GM18858 (cell line): Measurements from ENCODE around the gene RPH3AL.

ENCODE experiments used
- ATAC-seq: cut with Tn5 transposase; IDR thresholded peaks from one replicate; pipeline ENCODE4 v1.9.1; 2021; ENCODE audit not compliant: unreplicated experiment

RPH3AL gene

DNA sequence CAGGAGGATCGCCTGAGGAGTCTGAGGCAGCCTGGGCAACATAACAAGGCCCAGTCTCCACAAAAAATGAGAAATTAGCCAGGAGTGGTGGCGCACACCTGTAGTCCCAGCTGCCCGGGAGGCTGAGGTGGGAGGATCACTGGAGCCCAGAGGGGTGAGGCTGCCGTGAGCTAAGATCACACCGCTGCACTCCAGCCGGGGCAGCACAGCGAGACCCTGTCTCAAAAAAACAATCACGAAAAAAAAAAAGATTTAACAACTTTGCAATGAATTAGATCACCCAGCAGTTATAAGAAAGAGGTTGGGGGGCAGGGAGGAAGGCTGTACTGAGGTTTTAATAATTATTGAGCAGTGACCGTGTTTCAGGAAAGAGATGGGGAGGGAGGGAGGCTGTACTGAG, 49.4 kb downstream of the RPH3AL start:
- ATAC-seq: no peak

DNA sequence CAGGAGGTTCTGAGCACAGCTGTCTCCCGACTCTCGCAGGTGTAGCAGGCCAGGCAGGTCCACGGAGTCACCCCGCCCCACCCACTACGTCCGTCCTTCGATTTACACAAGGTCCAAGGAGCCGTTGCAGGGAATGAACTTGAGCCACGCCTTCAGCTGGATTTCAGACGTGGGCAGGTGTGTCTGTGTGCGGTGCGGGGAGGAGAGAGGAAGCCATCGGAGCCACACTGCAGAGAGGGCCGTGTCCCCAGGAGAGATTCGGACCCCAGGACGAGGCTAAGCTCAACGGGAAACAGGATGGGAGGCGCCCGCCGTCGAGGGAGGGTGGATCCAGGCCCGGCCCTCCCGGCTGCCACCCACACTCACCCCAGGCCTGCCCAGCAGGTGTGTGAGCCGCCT, 50.3 kb downstream of the RPH3AL start:
- ATAC-seq: no peak

DNA sequence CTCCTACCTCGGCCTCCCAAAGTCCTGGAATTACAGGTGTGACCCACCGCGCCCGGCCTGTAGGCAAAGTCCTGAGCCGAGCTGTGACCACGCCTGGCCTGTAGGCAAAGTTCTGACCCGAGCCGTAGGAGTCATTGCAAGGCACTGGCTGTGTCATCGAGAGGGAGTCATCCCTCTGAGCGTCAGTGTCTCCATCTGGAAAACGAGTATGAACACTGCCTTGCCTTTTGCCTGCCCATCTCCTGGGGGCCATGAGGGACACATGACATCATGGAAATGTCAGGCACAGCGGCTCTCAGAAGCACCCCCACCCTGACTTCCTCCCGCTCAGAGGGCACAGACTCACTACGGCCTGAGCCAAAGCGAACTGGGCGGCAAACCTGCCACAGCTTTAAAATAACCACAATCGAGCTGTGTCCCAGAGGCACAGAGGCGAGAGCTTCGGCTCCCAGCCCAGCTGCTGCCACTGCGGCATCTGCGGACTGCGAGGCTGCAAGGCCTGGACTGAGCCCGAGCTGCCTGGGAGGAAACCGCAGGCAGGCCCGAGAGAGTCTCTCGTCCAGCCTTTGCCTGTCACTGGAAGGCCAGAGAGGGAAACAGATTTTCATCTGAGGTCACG, 50.8 kb downstream of the RPH3AL start:
- ATAC-seq: no peak

DNA sequence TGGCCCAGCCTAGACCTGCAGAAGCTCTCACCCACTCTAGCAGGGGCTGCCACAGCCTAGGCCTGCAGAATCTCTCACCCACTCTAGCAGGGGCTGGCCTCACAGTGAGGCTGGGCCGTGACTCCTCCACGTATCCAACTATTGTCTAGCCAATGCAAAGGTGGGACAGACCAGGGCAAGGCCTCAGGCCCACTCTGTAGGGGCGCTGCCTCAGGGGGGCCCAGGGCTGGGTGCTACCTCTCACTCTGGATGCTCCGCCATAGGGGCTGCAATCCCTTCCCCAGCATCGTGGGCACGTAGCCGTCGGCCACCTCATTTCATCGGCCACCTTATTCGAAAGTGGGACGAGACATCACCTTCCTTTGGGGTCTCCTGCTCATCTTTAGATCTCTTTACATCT, 51.7 kb downstream of the RPH3AL start:
- ATAC-seq: no peak

DNA sequence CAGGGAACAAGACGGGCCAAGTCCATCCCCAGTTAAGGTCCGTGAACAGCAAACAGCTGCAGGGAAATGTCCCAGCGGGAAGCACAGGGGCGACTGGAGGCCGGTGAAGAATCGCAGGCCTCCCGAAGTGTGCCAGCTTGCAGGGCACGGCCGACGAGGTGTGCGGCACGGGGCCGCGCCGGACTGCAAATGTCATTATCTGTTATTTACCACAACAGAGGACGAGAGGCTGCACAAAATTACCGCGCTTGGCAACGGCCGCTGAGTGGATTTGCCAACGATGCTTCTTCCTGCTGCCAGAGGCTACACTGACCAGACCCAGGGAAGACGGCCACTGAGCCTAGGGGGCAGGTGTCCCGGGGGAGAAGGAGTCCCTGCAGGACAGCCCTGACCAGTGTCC, 53.1 kb downstream of the RPH3AL start:
- no peak for ATAC-seq

DNA sequence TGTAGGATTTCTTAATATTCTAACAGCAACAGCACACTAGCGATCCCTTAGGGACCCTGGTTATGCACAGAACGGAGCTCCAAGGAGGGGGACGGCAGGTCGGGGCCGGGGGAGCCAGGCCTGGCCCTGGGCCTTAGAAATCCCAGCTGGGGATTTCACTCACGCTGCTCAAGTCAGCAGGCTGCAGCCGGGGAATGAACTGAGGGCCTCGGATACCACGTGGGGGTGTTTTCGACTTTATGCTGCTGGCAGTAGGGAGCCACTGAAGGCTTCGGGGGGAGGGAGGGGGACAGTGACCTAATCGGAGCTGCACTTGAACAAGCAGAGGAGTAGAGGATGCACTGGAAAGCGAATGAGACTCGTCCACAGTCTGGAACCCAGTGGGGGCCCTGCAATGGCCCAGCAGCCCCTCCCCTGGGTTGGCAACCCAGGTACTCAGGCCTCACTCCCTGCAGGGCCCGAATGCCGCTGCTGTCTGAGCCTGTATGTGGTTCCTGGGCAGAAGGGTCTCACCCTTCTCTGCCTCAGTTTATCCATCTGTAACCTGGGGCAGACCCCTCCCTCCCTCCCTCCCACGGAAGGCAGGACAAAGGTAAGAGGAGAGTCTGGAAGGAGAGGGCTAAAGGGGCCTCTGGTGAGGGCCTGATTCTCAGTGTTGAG, 53.7 kb downstream of the RPH3AL start:
- no peak for ATAC-seq

DNA sequence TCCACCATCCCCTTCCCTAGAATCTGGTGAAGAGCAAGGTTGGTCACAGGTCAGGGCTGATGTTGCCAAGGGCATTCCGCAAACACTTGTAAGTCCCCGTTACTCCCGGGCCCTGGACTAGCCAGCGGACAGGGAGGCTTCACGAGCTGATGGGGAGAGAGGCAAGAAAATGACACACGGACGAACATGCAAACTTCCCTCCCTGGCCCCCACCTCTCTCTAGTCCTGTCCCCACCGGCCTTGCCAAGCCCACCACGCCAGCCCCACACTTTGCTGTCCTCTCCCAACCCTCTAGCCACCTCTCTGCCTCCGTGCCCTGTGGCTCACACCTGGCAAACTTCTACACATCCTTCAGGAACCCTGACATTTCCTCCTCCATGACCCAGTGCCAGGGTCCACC, 54.8 kb downstream of the RPH3AL start:
- no peak for ATAC-seq

DNA sequence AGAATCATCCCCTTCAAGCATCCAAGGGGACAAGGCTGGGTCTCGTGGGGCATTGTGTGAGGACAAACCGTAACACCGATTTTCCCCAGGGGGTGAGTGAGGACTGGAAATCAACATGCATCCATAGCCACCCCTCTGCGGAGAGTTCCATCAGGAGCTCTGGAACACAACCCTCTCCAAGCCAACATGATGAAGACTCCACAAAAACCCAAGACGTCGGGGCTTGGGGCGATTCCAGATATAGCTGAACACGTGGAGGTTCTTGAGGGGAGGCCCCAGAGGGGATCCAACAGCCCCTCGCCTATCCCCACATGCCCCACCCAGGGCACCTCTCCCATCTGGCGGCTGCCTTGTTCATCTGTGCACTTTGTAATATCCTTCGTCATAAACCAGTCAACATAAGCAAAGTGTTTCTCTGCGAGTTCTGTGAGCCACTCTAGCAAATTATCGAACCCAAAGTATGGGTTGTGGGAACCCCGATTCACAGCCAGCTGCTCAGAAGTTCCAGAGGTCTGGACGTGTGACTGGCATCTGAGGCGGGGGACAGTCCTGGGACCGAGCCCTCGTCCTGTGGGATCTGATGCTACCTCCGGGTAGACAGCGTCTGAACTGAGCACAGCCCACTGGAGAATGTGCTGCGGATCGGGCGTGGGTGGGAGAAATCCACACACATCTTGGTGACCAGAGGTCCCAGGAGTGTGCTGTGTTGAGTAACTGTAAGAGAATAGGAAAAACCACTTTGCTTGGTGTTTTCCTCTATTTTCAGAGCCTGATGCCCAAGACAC, 55.5 kb downstream of the RPH3AL start:
- no peak for ATAC-seq

DNA sequence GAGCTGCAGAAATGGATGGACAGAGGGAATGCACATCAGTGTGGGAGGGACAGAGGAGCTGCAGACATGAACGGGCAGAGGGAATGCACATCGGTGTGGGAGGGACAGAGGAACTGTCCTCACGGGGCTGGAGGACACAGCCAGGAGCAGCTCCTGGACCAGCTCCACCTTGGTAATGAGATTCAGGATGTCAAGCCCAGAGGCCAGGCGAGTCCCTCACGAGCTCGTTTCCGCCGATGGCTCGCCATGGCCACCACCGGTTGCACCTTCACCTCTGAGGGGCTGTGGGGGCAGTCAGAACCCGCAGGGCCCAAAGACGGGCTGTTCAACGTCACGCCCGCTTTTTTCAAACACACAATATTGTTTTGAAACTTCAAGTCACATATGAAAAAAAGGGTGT, 56.2 kb downstream of the RPH3AL start:
- no peak for ATAC-seq

DNA sequence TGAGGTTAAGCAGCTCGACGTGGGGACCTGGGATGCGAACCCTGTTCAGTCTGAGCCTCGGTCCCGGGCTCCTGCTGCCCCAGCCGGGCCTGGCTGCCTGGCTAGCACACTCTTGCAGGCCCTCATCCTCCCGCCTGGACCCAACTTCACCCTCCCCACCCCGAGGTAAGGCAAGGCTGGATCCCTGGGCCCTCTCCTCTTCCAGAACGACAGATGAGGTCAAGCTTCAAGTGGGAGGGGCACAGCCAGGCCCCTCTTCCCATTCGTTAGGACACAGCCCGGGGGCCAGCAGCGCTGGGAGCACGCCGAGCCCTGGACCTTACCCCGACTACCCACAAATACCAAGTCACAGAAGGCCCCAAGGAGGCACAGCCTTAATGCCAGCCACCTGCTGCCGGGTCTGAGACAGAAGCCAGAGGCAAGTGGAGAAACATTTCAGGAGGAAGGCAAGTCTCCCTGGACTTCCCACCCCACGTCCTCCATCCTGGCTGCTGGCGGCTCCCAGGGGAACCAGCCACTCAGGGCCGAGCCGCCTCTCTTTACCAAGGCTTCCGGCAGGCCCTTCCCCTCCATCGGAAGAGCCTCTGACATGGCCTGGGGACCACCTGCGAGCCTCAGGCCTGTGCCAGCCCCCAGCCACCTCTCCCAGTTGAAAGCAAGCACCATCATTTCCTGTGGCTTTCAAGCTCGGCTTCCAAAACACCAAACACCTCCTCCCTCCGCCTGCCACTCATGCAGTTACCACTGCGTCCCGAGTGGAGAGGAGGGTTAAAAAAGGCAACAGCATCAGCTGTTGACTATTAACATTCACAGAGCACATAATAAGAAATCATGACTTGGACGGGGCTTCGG, 59.9 kb downstream of the RPH3AL start:
- ATAC-seq: no peak

DNA sequence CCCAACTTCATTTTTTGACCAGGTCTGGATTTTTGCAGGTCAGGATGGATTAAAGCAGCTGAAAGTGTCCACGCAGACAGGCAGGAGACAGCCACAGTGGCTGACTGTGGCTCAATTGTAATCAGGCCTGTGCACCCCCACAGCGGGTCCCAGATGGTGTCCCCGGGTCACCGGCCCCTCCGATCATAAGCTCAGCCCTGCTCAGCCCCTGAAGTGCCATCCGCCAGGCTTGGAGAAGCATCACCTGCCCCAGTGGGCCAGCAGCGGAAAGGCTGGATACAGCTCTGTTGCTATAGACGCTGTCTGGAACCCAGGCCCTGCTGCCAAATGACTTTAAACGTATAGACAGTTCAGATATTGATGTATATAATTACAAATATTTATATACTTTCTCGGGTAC, 60.6 kb downstream of the RPH3AL start:
- ATAC-seq: no peak

DNA sequence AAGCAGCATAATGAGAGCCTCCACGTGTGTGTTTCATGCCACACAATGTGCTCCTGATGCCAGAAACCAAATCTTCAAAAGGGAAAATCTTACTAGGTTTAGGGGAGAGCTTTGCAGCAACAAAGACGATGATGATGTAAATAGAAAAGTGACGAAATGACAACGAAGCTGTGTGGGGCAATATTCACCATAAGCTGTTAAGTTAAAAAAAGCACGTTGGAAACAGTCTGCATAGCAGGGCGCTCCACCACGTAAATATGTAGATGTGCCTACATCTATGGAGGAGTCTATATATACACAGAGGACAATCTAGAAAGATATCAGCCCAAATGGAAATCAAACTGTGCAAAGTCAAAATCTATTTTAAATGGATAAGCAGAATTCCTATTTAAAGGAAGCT, 61.0 kb downstream of the RPH3AL start:
- ATAC-seq: no peak

DNA sequence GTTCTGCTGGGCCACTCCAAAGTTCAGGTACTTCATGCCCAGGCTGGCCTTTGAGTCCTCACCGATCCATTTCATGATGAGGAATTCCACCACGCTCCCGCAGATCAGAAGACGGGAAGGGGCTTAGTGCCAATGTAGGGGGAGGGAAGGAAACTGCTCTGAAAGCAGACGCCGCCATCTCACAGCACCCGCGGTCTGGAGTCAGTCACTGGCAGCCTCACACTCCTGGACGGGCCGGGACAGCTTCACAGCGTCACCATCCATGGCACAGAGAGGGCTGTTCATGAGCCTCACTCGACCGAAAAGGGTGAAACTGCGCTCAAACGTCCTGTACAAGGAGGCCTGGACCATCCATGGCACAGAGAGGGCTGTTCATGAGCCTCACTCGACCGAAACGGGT, 62.0 kb downstream of the RPH3AL start:
- ATAC-seq: no peak

DNA sequence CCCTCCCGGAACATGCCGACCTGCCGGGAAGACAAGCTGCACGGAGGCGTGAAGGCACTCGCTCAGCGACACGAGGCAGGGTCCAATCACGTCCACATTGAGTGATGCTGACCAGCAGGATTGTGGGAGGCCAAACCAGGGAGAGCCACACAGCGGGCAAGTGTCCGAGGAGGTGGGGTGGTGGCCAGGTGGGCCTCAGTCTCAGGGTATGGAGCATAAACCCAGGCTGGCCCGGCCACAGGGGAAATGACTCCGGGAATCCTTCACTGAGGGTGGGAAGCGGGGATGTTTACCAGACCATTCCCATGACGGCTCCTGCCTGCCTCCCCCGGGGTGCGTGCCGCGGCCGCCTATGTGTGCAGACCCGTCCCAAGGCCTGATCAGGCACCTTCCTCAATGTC, 62.5 kb downstream of the RPH3AL start:
- ATAC-seq: no peak

DNA sequence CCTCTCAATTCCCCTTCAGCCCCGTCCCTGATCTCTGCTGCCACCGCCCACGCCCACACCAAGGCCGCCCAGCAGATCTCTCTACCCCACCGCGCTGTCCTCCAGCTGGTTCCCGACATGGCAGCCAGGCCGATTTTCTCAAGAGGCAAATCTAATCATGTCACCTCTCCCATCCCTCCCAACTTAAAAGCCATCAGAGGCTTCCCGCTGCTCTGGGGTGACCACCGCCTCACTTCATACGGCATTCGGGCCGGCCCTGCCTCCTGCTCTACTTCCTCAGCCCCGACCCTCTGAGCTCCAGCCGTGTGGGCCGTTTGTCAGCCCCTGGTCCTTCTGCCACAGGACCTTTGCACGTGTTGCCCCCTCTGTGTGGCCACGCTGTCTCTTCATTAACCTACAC, 63.2 kb downstream of the RPH3AL start:
- no peak for ATAC-seq

DNA sequence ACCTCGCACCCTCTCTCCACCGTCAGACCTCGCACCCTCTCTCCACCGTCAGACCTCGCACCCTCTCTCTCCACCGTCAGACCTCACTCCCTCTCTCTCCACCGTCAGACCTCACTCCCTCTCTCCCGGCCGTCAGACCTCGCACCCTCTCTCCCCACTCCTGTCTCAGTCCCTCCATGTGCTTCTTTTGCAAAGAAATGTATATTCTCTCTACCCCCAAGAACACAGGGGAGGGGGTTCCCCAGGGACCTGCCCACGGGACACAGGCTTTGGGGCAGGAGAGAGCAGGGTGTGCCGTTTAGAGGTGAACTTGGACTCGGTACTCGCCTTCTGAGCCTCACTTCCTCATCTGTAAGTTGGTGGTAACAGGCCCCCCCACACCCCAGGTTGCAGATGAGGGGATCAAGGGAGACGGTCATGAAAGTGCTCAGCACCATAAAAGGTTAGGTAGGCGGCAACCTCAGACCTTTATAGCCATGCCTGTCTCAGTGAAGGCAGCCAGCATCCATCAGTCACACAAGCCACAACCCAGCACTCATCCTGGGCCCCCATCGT, 63.7 kb downstream of the RPH3AL start:
- no peak for ATAC-seq

DNA sequence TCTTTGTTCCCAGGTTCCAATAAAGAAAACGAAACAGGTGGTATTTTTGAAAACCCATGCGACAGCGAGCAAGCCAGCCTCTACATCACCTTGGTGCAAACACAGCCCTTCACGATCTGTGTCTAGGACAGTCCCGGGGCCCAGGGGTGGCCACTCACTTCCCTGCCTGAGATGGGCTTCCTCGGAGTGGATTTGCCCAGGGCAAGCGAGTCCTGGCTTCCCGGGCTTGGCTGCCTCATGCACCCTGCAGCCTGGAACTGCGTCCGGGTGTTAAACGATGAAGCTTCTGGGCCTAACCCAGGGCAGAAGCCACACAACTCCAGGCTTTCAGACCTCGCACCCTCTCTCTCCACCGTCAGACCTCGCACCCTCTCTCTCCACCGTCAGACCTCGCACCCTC, 66.0 kb downstream of the RPH3AL start:
- no peak for ATAC-seq

DNA sequence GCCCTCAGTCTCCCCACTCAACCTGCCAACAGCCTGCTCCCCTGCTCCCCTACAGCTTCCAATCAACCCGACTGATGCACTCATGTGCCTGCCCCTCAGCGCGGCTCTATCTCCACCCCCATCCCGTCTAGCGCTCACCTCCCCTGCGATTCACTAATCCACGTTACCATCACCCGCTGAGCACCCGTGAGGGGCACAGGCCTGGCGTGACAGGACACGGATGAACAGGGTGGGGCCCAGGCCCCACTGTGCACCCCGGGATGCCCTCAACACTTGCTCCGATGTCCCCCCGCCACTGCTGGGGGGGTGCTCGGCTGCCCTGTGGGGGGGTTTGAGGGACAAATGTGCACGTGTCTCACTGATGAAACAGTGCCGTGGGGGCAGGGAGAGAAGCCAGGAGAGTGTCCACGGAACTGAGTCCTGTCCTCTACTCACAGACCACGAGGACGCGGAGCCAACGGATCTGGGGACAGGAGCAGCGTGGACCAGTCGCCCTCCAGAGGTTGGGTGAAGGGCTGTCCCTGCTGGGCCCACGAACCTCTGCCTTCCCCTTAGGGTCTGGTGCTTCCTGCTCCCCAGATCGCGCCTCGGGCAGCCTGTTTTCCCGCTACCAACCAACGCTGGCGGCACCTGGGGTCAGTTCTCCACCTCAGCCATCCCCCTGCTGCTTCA, 66.7 kb downstream of the RPH3AL start:
- ATAC-seq: no peak

DNA sequence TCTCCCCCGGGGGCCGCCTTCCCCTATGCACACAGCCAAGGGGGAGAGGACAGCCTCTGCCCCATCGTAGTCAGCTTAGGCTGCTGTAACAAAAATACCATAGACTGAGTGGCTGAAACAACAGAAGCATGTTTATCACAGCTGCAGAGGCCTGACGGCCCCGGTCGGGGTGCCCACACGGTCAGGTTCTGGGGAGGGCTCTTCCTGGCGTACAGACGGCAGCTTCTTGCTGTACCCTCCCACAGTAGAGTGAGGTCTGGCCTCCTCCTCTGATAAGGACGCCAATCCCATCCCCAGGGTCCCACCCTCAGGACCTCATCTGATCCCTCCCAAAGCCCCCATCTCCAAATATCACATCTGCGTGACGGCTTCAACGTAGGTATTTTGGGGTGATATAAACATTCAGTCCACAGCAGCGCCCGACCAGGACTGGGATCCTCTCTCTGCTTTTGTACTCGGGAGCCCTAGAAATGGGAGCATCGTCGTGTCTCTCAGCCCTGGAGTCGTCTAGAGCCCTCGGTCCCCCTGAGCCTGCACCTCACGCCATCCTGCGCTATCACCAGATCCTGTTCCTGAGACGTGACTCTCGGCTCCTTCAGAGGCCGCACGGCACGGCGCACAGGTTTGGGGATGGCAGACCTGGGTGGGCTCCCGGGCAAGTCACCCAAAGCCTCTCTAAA, 67.8 kb downstream of the RPH3AL start:
- no peak for ATAC-seq
